ENCODE measurements around the gene KREMEN2. TPM values are rescaled to one million over a fixed set of nuclear protein-coding genes. Genes with fewer than 3 reads are reported as not detected.

Gene KREMEN2
- total and polyA plus RNA-seq, 9 of the 15 experiments (the other 6 are each of a cell fraction or from before 2014, with no cell fraction given), result 0.04 to 7.7 (median 1.5) TPM; not detected in 1

GRCh38 chr16:2983706-2984136, 19.6 kb downstream of the KREMEN2 start (continued):
- TF ChIP-seq, protein P1, sequence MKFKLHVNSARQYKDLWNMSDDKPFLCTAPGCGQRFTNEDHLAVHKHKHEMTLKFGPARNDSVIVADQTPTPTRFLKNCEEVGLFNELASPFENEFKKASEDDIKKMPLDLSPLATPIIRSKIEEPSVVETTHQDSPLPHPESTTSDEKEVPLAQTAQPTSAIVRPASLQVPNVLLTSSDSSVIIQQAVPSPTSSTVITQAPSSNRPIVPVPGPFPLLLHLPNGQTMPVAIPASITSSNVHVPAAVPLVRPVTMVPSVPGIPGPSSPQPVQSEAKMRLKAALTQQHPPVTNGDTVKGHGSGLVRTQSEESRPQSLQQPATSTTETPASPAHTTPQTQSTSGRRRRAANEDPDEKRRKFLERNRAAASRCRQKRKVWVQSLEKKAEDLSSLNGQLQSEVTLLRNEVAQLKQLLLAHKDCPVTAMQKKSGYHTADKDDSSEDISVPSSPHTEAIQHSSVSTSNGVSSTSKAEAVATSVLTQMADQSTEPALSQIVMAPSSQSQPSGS (CRISPR knock-in tag; IDR thresholded peaks at IDR 0.05), result no peak
- TF ChIP-seq ZNF77 (CRISPR knock-in tag; IDR thresholded peaks at IDR 0.05) (no peak), RB1 (IDR thresholded peaks at IDR 0.05; ENCODE audit: low read depth) (peak; percentile 99), E2F6 (IDR thresholded peaks at IDR 0.05; ENCODE audit: borderline replicate concordance in 1 of 2, extremely low read depth in 1 of 2, insufficient read depth in 1 of 2, insufficient read length in 1 of 2, low read depth in 1 of 2, low read length in 1 of 2, poor library complexity in 1 of 2, severe bottlenecking in 1 of 2) (peak; percentile 50 to 63), KHSRP (IDR thresholded peaks at IDR 0.05) (no peak), NR1H2 (CRISPR knock-in tag; IDR thresholded peaks at IDR 0.05) (no peak), KAT7 (CRISPR knock-in tag; IDR thresholded peaks at IDR 0.05; ENCODE audit: borderline replicate concordance) (no peak; the same call in 1 of the 2 replicates), NFYB (IDR thresholded peaks at IDR 0.05; ENCODE audit: extremely low read depth, insufficient read length) (no peak), POLR2AphosphoS2 (IDR thresholded peaks at IDR 0.05; ENCODE audit: low read length) (no peak), TOE1 (IDR thresholded peaks at IDR 0.05; ENCODE audit: borderline replicate concordance) (no peak), TOE1 (CRISPR knock-in tag; IDR thresholded peaks at IDR 0.05; ENCODE audit: borderline replicate concordance, low read depth) (no peak), ZBED1 (IDR thresholded peaks at IDR 0.05) (0 out of 2 replicates have a peak, but pooled peaks have one; percentile 32), SMARCA5 (IDR thresholded peaks at IDR 0.05) (no peak), PYGO2 (tag; IDR thresholded peaks at IDR 0.05) (no peak), ZNF184 (CRISPR knock-in tag; IDR thresholded peaks at IDR 0.05) (no peak), GATAD2B (IDR thresholded peaks at IDR 0.05; ENCODE audit: borderline replicate concordance) (peak; percentile 53; the same call in 1 of the 2 replicates), PCBP2 (IDR thresholded peaks at IDR 0.05; ENCODE audit: low read depth, low read length, poor library complexity, severe bottlenecking) (no peak), TARDBP (IDR thresholded peaks at IDR 0.05) (no peak), POLR2AphosphoS5 (IDR thresholded peaks at IDR 0.05; ENCODE audit: control insufficient read depth, insufficient read depth, low read depth, low read length) (no peak), RBM14 (IDR thresholded peaks at IDR 0.05; ENCODE audit: borderline replicate concordance, insufficient read depth, low read depth, low read length) (no peak), SMC3 (conservative IDR thresholded peaks at IDR 0.05; ENCODE audit: insufficient read depth, low read depth, low read length) (peak; percentile 76), ZNF165 (CRISPR knock-in tag; IDR thresholded peaks at IDR 0.05; ENCODE audit: borderline replicate concordance) (no peak)
- TF ChIP-seq, protein P2, sequence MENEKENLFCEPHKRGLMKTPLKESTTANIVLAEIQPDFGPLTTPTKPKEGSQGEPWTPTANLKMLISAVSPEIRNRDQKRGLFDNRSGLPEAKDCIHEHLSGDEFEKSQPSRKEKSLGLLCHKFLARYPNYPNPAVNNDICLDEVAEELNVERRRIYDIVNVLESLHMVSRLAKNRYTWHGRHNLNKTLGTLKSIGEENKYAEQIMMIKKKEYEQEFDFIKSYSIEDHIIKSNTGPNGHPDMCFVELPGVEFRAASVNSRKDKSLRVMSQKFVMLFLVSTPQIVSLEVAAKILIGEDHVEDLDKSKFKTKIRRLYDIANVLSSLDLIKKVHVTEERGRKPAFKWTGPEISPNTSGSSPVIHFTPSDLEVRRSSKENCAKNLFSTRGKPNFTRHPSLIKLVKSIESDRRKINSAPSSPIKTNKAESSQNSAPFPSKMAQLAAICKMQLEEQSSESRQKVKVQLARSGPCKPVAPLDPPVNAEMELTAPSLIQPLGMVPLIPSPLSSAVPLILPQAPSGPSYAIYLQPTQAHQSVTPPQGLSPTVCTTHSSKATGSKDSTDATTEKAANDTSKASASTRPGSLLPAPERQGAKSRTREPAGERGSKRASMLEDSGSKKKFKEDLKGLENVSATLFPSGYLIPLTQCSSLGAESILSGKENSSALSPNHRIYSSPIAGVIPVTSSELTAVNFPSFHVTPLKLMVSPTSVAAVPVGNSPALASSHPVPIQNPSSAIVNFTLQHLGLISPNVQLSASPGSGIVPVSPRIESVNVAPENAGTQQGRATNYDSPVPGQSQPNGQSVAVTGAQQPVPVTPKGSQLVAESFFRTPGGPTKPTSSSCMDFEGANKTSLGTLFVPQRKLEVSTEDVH (IDR thresholded peaks at IDR 0.05; ENCODE audit: low read depth, partially characterized antibody), result no peak
- TF ChIP-seq, protein P3, sequence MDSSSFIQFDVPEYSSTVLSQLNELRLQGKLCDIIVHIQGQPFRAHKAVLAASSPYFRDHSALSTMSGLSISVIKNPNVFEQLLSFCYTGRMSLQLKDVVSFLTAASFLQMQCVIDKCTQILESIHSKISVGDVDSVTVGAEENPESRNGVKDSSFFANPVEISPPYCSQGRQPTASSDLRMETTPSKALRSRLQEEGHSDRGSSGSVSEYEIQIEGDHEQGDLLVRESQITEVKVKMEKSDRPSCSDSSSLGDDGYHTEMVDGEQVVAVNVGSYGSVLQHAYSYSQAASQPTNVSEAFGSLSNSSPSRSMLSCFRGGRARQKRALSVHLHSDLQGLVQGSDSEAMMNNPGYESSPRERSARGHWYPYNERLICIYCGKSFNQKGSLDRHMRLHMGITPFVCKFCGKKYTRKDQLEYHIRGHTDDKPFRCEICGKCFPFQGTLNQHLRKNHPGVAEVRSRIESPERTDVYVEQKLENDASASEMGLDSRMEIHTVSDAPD (CRISPR knock-in tag; IDR thresholded peaks at IDR 0.05), result no peak

Measured in K562 (cell line).